ENCODE measurements around the gene ZG16. TPM values are rescaled to one million over a fixed set of nuclear protein-coding genes. Genes with fewer than 3 reads are reported as not detected.

The ZG16 gene
- total RNA-seq, 1 experiment from 2014 or later: 0.07 TPM

DNA sequence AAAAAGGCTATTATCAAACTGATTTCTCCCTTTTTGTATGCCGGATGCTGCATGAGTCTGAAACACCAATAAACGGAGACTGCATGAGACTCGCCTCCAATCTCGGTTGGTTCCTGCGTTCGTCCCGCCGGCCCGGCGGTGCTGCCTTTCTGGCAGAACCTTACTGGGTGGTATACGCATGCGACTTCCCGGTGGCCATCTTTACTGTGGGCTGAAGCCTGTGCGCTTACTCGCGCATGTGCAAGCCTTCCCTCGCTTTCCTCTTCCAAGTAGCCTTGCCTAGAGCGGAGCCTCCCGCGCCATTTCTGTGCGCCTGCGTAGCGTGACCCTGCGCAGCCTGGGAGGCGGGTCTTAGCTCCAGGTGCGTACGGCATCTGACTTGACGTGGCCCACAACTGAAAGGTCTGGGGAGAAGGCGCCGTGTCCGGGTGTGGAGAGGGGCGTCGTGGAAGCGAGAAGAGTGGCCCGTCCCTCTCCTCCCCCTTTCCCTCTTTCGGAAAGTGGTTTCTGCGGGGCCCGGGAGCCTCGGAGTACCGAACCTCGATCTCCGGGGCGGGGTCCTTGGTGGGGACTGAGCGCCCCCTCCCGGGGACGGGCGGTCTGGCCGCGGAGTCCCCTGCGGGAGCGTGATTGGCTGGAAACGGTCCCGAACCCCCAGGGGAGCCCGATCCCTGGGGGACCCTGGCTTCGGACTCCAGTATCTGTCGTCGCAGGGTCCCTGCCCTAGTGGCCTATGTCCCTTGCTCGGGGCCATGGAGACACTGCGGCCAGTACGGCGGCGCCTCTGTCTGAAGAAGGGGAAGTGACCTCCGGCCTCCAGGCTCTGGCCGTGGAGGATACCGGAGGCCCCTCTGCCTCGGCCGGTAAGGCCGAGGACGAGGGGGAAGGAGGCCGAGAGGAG is 38.0 kb downstream of the ZG16 start, which contains the start of gene PAGR1:
PAGR1 (plus strand) TSS at position 360 of the 901 bp plus-strand sequence; CDS start at position 734, 374 bp downstream.
- H3K9me2 ChIP-seq (ENCODE audit: insufficient read depth): no peaks in the 10 kb centered on the region
- ATAC-seq: peak; percentile 69
- ChIA-PET CTCF (interaction anchor here (0.6 to 2.1 kb wide), 20 partner anchors 9 to 216 kb away, joined by 3 to 33 read pairs (median 4); partner anchors contain the start of genes ASPHD1, CDIPT, KIF22 and MAZ), POLR2A (interaction anchor here (0.9 to 2.2 kb wide), 9 partner anchors 8 to 205 kb away, joined by 3 to 20 read pairs (median 4); partner anchors contain the start of genes ASPHD1, KIF22, SEZ6L2 and TAOK2), RAD21 (ENCODE audit: low non-redundant PET in 1 of 2, low total read pairs in 2 of 2, uncharacterized antibody in 2 of 2, unreplicated experiment in 2 of 2) (interaction anchor here (0.5 to 1.2 kb wide), 7 partner anchors 8 to 579 kb away, joined by 3 to 9 read pairs (median 4); partner anchors contain the start of genes MAZ (in 1 of the 2) and ZNF48 (in 1 of the 2))
- peak; percentile 99 for DNase-seq (ENCODE audit: low read depth, low spot score)
- H4K20me1 ChIP-seq (ENCODE audit: insufficient read depth): no peaks in the 10 kb centered on the region; the same call in 1 of the 2 replicates
- peaks cover 44% of the 10 kb centered on the region for H3K79me2 ChIP-seq (ENCODE audit: insufficient read depth, low read length)
- H3K27me3 ChIP-seq (ENCODE audit: insufficient read depth, low read length): no peaks in the 10 kb centered on the region
- peaks cover 32 to 78% of the 10 kb centered on the region in 2 experiments for H3K4me1 ChIP-seq (ENCODE audit: control insufficient read depth in 1 of 2, insufficient read depth in 2 of 2, low read length in 2 of 2)
- H3K4me2 ChIP-seq (ENCODE audit: low read length): peak within 1 kb of the TSS; percentile 78
- H3K9me3 ChIP-seq (ENCODE audit: control insufficient read depth in 1 of 2, insufficient read depth in 1 of 2, low read depth in 1 of 2, low read length in 2 of 2): no peaks in the 10 kb centered on the region
- TF ChIP-seq, protein P1, sequence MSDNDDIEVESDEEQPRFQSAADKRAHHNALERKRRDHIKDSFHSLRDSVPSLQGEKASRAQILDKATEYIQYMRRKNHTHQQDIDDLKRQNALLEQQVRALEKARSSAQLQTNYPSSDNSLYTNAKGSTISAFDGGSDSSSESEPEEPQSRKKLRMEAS (IDR thresholded peaks at IDR 0.05): no peak
- TF ChIP-seq ZFX (IDR thresholded peaks at IDR 0.05) (peak; percentile 70), EGR1 (IDR thresholded peaks at IDR 0.05; ENCODE audit: low read depth) (no peak), POLR2A (IDR thresholded peaks at IDR 0.05; ENCODE audit: borderline replicate concordance, extremely low read depth, insufficient read depth, insufficient read length) (peak; percentile 85), EZH2 (IDR thresholded peaks at IDR 0.05) (no peak), YY1 (IDR thresholded peaks at IDR 0.05; ENCODE audit: extremely low read depth, insufficient replicate concordance, low read depth, low read length) (peak; percentile 100), ZNF274 (IDR thresholded peaks at IDR 0.05; ENCODE audit: low read depth, low read length) (no peak), SIN3A (IDR thresholded peaks at IDR 0.05; ENCODE audit: low read depth) (no peak), CEBPB (IDR thresholded peaks at IDR 0.05; ENCODE audit: low read depth) (no peak), TCF7L2 (IDR thresholded peaks at IDR 0.05; ENCODE audit: borderline replicate concordance, extremely low read depth, insufficient read depth, insufficient read length) (no peak), FOSL1 (IDR thresholded peaks at IDR 0.05; ENCODE audit: low read depth) (no peak), CTCF (IDR thresholded peaks at IDR 0.05 in 2 of 3, conservative IDR thresholded peaks at IDR 0.05 in 1 of 3; ENCODE audit: borderline replicate concordance in 1 of 3, insufficient read depth in 1 of 3, low read depth in 2 of 3, low read length in 2 of 3) (peak in 2 of 3 experiments; percentile 83 to 90; a peak in 4 of 6 replicates), REST (IDR thresholded peaks at IDR 0.05; ENCODE audit: low read depth) (no peak), POLR2AphosphoS5 (IDR thresholded peaks at IDR 0.05; ENCODE audit: low read depth, low read length) (peak; percentile 86), CBX3 (IDR thresholded peaks at IDR 0.05; ENCODE audit: low read depth) (no peak)
- TF ChIP-seq, protein P2, sequence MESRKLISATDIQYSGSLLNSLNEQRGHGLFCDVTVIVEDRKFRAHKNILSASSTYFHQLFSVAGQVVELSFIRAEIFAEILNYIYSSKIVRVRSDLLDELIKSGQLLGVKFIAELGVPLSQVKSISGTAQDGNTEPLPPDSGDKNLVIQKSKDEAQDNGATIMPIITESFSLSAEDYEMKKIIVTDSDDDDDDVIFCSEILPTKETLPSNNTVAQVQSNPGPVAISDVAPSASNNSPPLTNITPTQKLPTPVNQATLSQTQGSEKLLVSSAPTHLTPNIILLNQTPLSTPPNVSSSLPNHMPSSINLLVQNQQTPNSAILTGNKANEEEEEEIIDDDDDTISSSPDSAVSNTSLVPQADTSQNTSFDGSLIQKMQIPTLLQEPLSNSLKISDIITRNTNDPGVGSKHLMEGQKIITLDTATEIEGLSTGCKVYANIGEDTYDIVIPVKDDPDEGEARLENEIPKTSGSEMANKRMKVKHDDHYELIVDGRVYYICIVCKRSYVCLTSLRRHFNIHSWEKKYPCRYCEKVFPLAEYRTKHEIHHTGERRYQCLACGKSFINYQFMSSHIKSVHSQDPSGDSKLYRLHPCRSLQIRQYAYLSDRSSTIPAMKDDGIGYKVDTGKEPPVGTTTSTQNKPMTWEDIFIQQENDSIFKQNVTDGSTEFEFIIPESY (IDR thresholded peaks at IDR 0.05; ENCODE audit: extremely low read depth, insufficient replicate concordance, low read length): no peak
- H3K36me3 ChIP-seq (ENCODE audit: control insufficient read depth in 1 of 2, insufficient read depth in 2 of 2, low read length in 2 of 2): peaks cover 0 to 8% of the 10 kb centered on the region in 2 experiments; a peak in 2 of 4 replicates
- TSS peak; percentile 48 for BruUV-seq (replicated peaks)
- H3K4me3 ChIP-seq (replicated peaks in 1 of 2; ENCODE audit: low read depth in 1 of 2, low read length in 2 of 2): peak within 1 kb of the TSS; percentile 87 to 98
- H2AFZ ChIP-seq (ENCODE audit: low read depth, low read length, poor library complexity, severe bottlenecking): peak within 1 kb of the TSS; percentile 56
- intact Hi-C loops (cut with micrococcal nuclease): loop anchor here (2.0 to 5.0 kb wide), 2 partner anchors 46 to 115 kb away; partner anchors contain the start of gene CDIPT
- peak within 1 kb of the TSS; percentile 97 for H3K9ac ChIP-seq (ENCODE audit: low read length)
- peak within 1 kb of the TSS; percentile 98 for H3K27ac ChIP-seq (ENCODE audit: low read depth, low read length)
